HG02678 (cell line): ENCODE measurements around the gene MMAB.

ENCODE experiments used
- ATAC-seq: cut with Tn5 transposase; IDR thresholded peaks from one replicate; pipeline ENCODE4 v1.9.1; 2021; ENCODE audit warnings: mild to moderate bottlenecking, moderate library complexity; ENCODE audit not compliant: unreplicated experiment

MMAB gene

GRCh38 chr12:109586385-109587296, 13.3 kb upstream of the MMAB start:
- no peak for ATAC-seq

DNA sequence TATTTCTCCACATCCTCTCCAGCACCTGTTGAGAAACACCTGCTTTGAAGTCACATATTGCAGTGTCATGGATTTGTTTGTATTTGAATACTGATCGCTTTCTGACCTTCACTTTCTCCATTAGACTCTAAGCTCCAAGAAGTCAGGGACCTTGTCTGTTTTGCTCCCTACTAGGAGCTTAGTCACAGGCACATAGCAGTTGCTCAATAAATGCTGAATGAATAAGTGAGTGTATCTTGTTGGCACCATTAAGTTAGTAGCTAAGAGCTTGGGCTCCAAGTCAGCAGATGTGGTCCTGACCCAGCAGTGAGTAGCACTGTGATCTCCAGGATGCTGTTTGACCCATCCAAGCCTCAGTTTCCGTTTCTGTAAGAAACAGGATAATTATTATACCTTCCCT, 10.4 kb upstream of the MMAB start:
- ATAC-seq, result no peak

DNA sequence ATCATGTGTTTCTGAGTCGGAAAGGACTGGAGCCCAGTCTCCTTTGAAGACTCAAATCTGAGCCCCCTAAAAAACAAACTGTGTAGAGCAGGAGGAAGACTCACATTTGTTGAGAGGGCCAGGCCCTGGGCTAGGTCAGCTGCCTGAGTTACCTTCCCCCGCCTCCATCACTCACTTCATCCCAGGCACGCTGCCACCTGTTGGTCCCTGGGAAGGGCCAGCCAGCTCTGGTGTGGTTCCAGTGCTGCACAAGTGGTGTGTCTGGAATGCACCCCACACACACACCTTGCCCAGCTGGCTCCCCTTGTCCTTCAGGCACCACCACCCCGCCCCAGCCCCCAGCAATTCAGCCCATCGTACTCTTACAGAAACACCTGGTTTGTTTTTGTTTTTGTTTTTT, 9.3 kb upstream of the MMAB start:
- ATAC-seq, result no peak

GRCh38 chr12:109581856-109582255, 8.6 kb upstream of the MMAB start:
- ATAC-seq, result no peak

- no peak for ATAC-seq
Observed at GRCh38 chr12:109581334-109581691, 8.0 kb upstream of the MMAB start.

- no peak for ATAC-seq
Observed at GRCh38 chr12:109580684-109581333, 7.5 kb upstream of the MMAB start.

DNA sequence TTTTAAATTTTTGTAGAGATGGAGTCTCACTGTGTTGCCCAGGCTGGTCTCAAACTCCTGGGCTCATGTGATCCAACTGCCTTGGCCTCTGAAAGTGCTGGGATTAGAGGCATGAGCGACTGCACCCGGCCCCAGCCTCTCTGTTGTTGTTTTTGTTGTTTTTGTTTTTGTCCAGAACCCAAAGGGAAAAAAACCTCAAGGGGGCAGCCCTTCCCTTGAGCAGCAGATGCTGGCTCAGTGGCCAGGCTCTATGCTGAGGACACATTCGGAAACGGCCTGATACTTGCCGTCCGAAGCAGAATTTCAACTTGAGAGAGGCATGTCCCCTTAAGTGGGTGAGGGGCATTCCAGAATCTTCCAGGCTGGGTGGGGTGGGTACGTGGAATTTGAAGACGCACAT, 7.0 kb upstream of the MMAB start:
- no peak for ATAC-seq

DNA sequence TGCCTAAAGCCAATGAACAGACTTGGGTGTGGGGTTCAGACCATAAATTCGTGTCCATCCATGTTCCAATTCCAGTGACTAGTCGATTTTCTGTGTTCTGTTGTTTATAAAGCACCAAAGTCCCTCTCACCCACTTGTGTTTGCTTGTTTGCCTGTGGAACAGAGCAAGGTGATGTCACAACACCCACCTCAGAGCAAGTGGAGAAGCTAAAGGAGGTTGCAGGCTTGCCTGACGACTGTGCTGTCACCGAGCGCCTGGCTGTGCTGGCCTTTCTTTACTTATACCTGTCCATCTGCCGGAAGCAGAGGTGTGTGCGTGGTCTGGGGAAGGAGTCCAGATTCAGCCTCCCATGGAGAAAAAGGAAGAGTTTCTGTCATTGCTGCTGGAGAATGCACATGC, 6.3 kb upstream of the MMAB start:
- no peak for ATAC-seq

DNA sequence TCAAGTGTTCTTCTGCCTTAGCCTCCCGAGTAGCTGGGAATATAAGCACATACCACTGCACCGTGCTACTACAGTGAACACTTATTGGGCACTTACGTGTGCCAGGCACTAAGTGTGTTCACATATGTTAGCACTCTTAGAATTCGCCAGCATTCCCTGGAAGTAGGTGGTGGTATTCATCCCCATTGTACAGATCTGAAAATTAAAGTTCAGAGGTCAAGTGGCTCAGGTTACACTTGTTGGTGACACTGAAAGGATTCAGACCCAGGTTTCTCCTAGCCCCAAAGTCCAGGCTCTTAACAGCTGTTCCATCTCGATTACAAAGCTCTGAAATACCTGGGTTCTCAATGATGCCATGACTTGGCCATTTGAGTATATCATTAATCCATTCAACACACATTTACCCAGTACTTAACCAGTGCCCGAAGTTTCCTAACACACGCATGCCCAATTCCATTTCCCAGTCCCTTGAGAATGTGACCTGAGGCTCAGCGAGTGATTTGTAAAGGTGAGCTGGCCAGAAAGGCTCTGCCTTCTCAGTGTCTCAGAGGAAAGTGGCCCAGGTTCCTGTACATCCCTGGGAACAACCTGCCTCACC, 5.1 kb upstream of the MMAB start:
- ATAC-seq, result no peak

- no peak for ATAC-seq
Observed at GRCh38 chr12:109577311-109577710, 4.0 kb upstream of the MMAB start.

GRCh38 chr12:109575683-109576082, 2.4 kb upstream of the MMAB start:
- no peak for ATAC-seq

GRCh38 chr12:109573914-109574244, 575 bp upstream of the MMAB start:
- ATAC-seq, result no peak

DNA sequence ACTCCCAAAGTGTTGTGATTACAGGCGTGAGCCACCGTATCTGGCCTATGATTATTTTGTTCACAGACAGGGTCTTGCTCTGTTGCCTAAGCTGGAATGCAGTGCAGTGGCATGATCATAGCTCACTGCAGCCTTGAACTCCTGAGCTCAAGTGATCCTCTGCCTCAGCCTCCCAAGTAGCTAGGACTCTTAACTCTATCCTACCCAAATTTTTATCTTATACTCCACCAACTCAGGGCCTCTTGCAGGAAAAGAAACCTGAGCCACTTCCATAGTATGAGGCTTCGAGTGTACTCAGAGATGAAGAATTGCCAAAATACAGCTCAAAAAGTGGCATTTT, 828 bp downstream of the MMAB start:
- ATAC-seq, result no peak

- no peak for ATAC-seq
Observed at GRCh38 chr12:109571773-109572505, 1.4 kb downstream of the MMAB start.

- no peak for ATAC-seq
Observed at GRCh38 chr12:109568486-109568885, 4.8 kb downstream of the MMAB start.

DNA sequence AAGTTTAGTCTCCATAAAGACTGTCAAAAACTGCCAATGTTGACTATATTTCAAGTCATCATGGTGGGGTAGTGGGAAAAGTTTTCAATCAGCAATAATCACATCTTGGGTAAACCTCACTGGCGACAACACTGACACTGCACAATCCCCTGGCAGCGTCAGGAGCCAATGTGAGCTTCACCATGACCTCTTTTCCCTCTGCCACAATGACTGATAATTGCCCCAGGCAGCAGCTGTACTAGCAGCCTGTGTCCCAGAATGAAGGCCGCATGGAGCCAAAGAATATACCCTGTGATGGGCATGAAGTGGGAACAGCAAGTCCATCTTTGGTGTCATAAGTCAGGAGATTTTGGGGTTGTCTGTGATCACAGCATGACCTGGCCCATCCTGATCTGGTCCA, 5.3 kb downstream of the MMAB start:
- ATAC-seq, result no peak

DNA sequence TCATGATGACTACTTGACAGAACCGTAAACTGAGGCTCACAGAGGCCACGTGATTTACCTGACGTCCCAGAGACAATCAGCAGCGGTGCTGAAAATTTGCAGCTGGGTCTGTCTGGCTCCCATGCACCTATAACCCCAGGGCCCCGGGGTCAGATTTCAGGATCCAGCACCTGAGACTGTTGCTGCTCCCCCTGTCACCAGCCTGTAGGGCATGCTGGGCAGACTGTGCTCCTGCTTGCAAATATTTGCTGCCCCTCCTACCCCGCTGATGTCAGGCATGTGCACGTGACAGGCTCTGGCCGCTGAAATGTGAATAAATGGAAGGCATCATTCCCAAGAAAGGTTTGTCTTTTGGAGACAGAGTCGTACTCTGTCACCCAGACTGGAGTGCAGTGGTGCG, 6.0 kb downstream of the MMAB start:
- ATAC-seq, result no peak

DNA sequence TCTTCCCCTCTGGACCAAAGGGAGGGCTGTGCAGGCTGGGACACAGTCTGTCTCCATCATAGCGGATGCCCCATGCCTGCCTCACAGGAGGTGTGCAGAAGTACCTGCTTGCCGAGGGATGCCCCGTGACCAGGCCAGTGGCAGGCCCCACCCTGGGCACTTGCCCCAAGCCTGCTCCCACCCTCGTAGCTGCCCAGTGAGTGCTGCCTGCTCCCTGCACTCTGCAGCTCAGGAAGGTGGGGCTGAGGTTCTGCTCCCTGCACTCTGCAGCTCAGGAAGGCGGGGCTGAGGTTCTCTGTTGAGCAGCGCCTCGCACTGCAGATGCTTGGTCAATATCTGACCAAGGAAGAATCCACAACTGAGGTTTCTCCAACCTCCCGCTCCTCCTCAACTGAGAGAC, 6.9 kb downstream of the MMAB start:
- no peak for ATAC-seq

- no peak for ATAC-seq
Observed at GRCh38 chr12:109563291-109564284, 9.7 kb downstream of the MMAB start.

DNA sequence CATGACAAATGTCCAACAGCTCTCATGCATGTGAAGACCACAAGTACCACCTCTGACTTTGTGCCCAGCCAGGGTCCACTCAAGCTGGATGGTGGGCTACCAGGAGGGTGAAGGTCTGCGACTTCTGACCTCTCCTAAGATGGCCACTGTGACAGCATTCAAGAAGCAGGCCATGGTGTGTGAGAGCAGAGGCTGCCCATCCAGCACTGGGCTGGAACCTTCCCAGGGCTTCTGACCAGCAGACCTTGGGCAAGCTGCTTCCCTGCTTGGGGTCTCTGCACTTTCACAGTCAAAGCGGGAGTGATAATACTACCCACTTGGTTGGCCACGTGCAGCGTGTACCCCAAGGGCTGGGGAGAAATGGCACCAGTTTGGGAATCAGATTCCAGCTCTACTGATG, 10.4 kb downstream of the MMAB start:
- ATAC-seq, result no peak

GRCh38 chr12:109561711-109562030, 11.6 kb downstream of the MMAB start:
- ATAC-seq, result no peak
